SIG-M5 treated with dmso at 0.1 percent for 504 hours (cell line): Measurements from ENCODE around the gene EIF2S2.
"Not testable (repeated sequence)": the region's sequence is repeated elsewhere in the genome, so short reads cannot be mapped to it uniquely, and the experiment has no call there.

Experiments used
- DNase-seq: peaks from one replicate; lab custom pipeline; 2025; ENCODE audit not compliant: unreplicated experiment; lab: John Stamatoyannopoulos, UW

The EIF2S2 gene

GRCh38 chr20:34111702-34112599, at the start of gene EIF2S2:
TSS of gene EIF2S2 (minus strand) at chr20:34112243. CDS start at chr20:34112110, 133 bp downstream.
- DNase-seq, result peak; percentile 96

- not testable (repeated sequence) for DNase-seq
Observed at GRCh38 chr20:34157697-34158096, 45.7 kb upstream of the EIF2S2 start.

- peak; percentile 46 for DNase-seq
Observed at GRCh38 chr20:34155836-34156235, 43.8 kb upstream of the EIF2S2 start.

- not testable (repeated sequence) for DNase-seq
Observed at GRCh38 chr20:34153169-34153568, 41.1 kb upstream of the EIF2S2 start.

- DNase-seq, result not testable (repeated sequence)
Observed at GRCh38 chr20:34152073-34152472, 40.0 kb upstream of the EIF2S2 start.

GRCh38 chr20:34150306-34151000, 38.4 kb upstream of the EIF2S2 start:
- no peak for DNase-seq

- DNase-seq, result no peak
Observed at GRCh38 chr20:34145280-34145819, 33.3 kb upstream of the EIF2S2 start.

GRCh38 chr20:34143951-34144350, 31.9 kb upstream of the EIF2S2 start:
- no peak for DNase-seq

GRCh38 chr20:34142121-34142520, 30.1 kb upstream of the EIF2S2 start:
- DNase-seq, result no peak

- no peak for DNase-seq
Observed at GRCh38 chr20:34141293-34141692, 29.2 kb upstream of the EIF2S2 start.

- DNase-seq, result not testable (repeated sequence)
Observed at GRCh38 chr20:34135525-34136275, 23.7 kb upstream of the EIF2S2 start.

GRCh38 chr20:34133365-34133860, 21.4 kb upstream of the EIF2S2 start:
- not testable (repeated sequence) for DNase-seq

- DNase-seq, result peak; percentile 6
Observed at GRCh38 chr20:34132943-34133342, 20.9 kb upstream of the EIF2S2 start.

GRCh38 chr20:34132491-34132890, 20.4 kb upstream of the EIF2S2 start:
- DNase-seq, result not testable (repeated sequence)

GRCh38 chr20:34131491-34131890, 19.4 kb upstream of the EIF2S2 start:
- DNase-seq, result no peak

- peak; percentile 75 for DNase-seq
Observed at GRCh38 chr20:34129518-34130162, 17.6 kb upstream of the EIF2S2 start.

- DNase-seq, result no peak
Observed at GRCh38 chr20:34127792-34128191, 15.7 kb upstream of the EIF2S2 start.

- peak; percentile 70 for DNase-seq
Observed at GRCh38 chr20:34124469-34125249, 12.6 kb upstream of the EIF2S2 start.

GRCh38 chr20:34123309-34123708, 11.3 kb upstream of the EIF2S2 start:
- no peak for DNase-seq
